Vagina (tissue), 2 donors: Measurements from ENCODE around the gene LSM14A. TPM values are rescaled to one million over a fixed set of nuclear protein-coding genes. Genes with fewer than 3 reads are reported as not detected.

Source experiments
- DNase-seq, 2 donors: peaks; one replicate each; pipeline ENCODE4 v3.0.0-alpha.2; 2017; ENCODE audit errors: extremely low spot score in 2 of 2
- H3K27ac ChIP-seq: fragments of 200-600 bp; sonication (generic); one replicate; pipeline ENCODE4 v1.5.1; 2019
- H3K27me3 ChIP-seq: fragments of 200-600 bp; sonication (generic); one replicate; pipeline ENCODE4 v1.5.1; 2019
- H3K36me3 ChIP-seq, 2 donors: fragments of 200-600 bp; sonication (generic); one replicate each; pipeline ENCODE4 v1.5.1; 2017 to 2019
- H3K4me1 ChIP-seq: fragments of 200-600 bp; sonication (generic); one replicate; pipeline ENCODE4 v1.5.1; 2019
- H3K4me3 ChIP-seq, 2 donors: fragments of 200-600 bp; sonication (generic); 1 replicate in 1 of 2; 2 replicates in 1 of 2; pipeline ENCODE4 v1.5.1; 2016 to 2019
- H3K9me3 ChIP-seq: fragments of 200-600 bp; sonication (generic); one replicate; pipeline ENCODE4 v1.5.1; 2019
- CTCF ChIP-seq, 3 experiments: fragments of 450-650 bp in 2 of 3; fragments of 200-600 bp in 1 of 3; sonication (generic) in 1 of 3; IDR thresholded peaks; one replicate each; pipeline ENCODE4 v1.5.1; 2017 to 2019; ENCODE audit warnings: antibody characterized with exemption in 3 of 3, mild to moderate bottlenecking in 2 of 3, moderate library complexity in 2 of 3
- POLR2A ChIP-seq, 2 donors: fragments of 450-650 bp; IDR thresholded peaks; one replicate each; pipeline ENCODE4 v1.6.1; 2017; ENCODE audit warnings: antibody characterized with exemption in 2 of 2, mild to moderate bottlenecking in 2 of 2, moderate library complexity in 2 of 2
- POLR2AphosphoS5 ChIP-seq, 2 donors: sonication (generic); formaldehyde crosslinking; IDR thresholded peaks; one replicate each; pipeline ENCODE4 v1.9.0; 2017; ENCODE audit warnings: antibody characterized with exemption in 2 of 2, mild to moderate bottlenecking in 2 of 2, low read depth in 1 of 2; ENCODE audit not compliant: insufficient read depth in 1 of 2
- intact Hi-C: fragments of 100-400 bp; cut with DNase I; formaldehyde crosslinking; loops from one replicate; pipeline ENCODE4 v1.15.1; 2023
- total RNA-seq: library from RNA; depleted of rRNA; stranded (reverse); fragments of >200 nt; gene quantifications from one replicate; pipeline ENCODE4 v1.2.3, GENCODE V29; 2016

LSM14A gene
- total RNA-seq, 1 donor from 2014 or later, result 179 TPM

- H3K27me3 ChIP-seq, result no peaks in the 10 kb centered on the region
- H3K36me3 ChIP-seq, result peaks cover 0 to 65% of the 10 kb centered on the region in 2 donors
- no peak for TF ChIP-seq POLR2AphosphoS5 (IDR thresholded peaks at IDR 0.05; ENCODE audit: insufficient read depth in 1 of 2, low read depth in 1 of 2)
- TF ChIP-seq POLR2A (IDR thresholded peaks at IDR 0.05), result no peak
- TF ChIP-seq CTCF (IDR thresholded peaks at IDR 0.05), result no peak
- H3K4me3 ChIP-seq, result no peak overlapping the region
- DNase-seq, result no peak
- no peak overlapping the region for H3K27ac ChIP-seq
- H3K4me1 ChIP-seq, result peaks cover 8% of the 10 kb centered on the region
- H3K9me3 ChIP-seq, result no peaks in the 10 kb centered on the region
- intact Hi-C loops, result no loop called here
Measured at GRCh38 chr19:34217952-34218817, 45.9 kb downstream of the LSM14A start.

- Histone ChIP-seq H3K4me3 (no peak overlapping the region), H3K9me3 (no peaks in the 10 kb centered on the region), H3K4me1 (peaks cover 8% of the 10 kb centered on the region), H3K27ac (no peak overlapping the region), H3K27me3 (no peaks in the 10 kb centered on the region), H3K36me3 (peaks cover 0 to 65% of the 10 kb centered on the region in 2 donors)
- TF ChIP-seq CTCF (IDR thresholded peaks at IDR 0.05), result no peak
- no peak for TF ChIP-seq POLR2A (IDR thresholded peaks at IDR 0.05)
- no peak for TF ChIP-seq POLR2AphosphoS5 (IDR thresholded peaks at IDR 0.05; ENCODE audit: insufficient read depth in 1 of 2, low read depth in 1 of 2)
- intact Hi-C loops, result no loop called here
- no peak for DNase-seq
Measured at GRCh38 chr19:34218818-34219164, 46.5 kb downstream of the LSM14A start.

GRCh38 chr19:34220472-34221063 lies 48.3 kb downstream of the LSM14A start:
- H3K4me3 ChIP-seq, result no peak overlapping the region
- peaks cover 8% of the 10 kb centered on the region for H3K4me1 ChIP-seq
- TF ChIP-seq POLR2A (IDR thresholded peaks at IDR 0.05), result no peak
- no peak for TF ChIP-seq POLR2AphosphoS5 (IDR thresholded peaks at IDR 0.05; ENCODE audit: insufficient read depth in 1 of 2, low read depth in 1 of 2)
- TF ChIP-seq CTCF (IDR thresholded peaks at IDR 0.05), result peak in 2 of 3 experiments; percentile 22 to 40
- no peaks in the 10 kb centered on the region for H3K9me3 ChIP-seq
- no peak overlapping the region for H3K27ac ChIP-seq
- no peaks in the 10 kb centered on the region for H3K27me3 ChIP-seq
- no peak for DNase-seq
- peaks cover 0 to 73% of the 10 kb centered on the region in 2 donors for H3K36me3 ChIP-seq
- intact Hi-C loops, result no loop called here

GRCh38 chr19:34222386-34222785 lies 50.1 kb downstream of the LSM14A start:
- Histone ChIP-seq H3K4me1 (peaks cover 8% of the 10 kb centered on the region), H3K27me3 (no peaks in the 10 kb centered on the region), H3K36me3 (peaks cover 0 to 71% of the 10 kb centered on the region in 2 donors), H3K9me3 (no peaks in the 10 kb centered on the region), H3K27ac (no peak overlapping the region), H3K4me3 (no peak overlapping the region)
- TF ChIP-seq POLR2AphosphoS5 (IDR thresholded peaks at IDR 0.05; ENCODE audit: insufficient read depth in 1 of 2, low read depth in 1 of 2), result no peak
- TF ChIP-seq CTCF (IDR thresholded peaks at IDR 0.05), result no peak
- TF ChIP-seq POLR2A (IDR thresholded peaks at IDR 0.05), result no peak
- intact Hi-C loops, result no loop called here
- no peak for DNase-seq
